Motor neuron (in vitro differentiated cells): Measurements from ENCODE around the gene SVIL. TPM values are rescaled to one million over a fixed set of nuclear protein-coding genes. Genes with fewer than 3 reads are reported as not detected.
"Not testable (repeated sequence)": the region's sequence is repeated elsewhere in the genome, so short reads cannot be mapped to it uniquely, and the experiment has no call there.

Source experiments
- ATAC-seq, 8 experiments: fragments of 200-7000 bp; cut with Tn5 transposase; replicated peaks in 6 of 8; 2 replicates each; pipeline ENCODE4 v1.8.0; 2021; ENCODE audit warnings: mild to moderate bottlenecking in 8 of 8, moderate library complexity in 8 of 8
- H3K27ac ChIP-seq, 2 donors: fragments of 250-450 bp; sonication (Bioruptor Pico); 2 replicates each; pipeline ENCODE4 v1.9.0; 2021; ENCODE audit warnings: antibody characterized with exemption in 2 of 2, mild to moderate bottlenecking in 2 of 2, moderate library complexity in 1 of 2
- H3K4me1 ChIP-seq, 2 donors: fragments of 250-450 bp; sonication (Bioruptor Pico); replicated peaks in 1 of 2; 2 replicates each; pipeline ENCODE4 v1.6.1; 2021; ENCODE audit warnings: antibody characterized with exemption in 2 of 2, mild to moderate bottlenecking in 2 of 2, moderate library complexity in 1 of 2
- H3K4me3 ChIP-seq, 5 donors: fragments of 250-450 bp; sonication (Bioruptor Pico); 2 replicates each; pipeline ENCODE4 v1.9.0; 2021; ENCODE audit warnings: antibody characterized with exemption in 5 of 5, mild to moderate bottlenecking in 5 of 5, moderate library complexity in 4 of 5
- WGBS, 10 experiments: fragments of 450-650 bp; shearing (Covaris generic); methylation state at CpG; one replicate each; pipeline ENCODE4 v1.0.0; 2022; 5-methylcytosine and 5-hydroxymethylcytosine counted together
- in situ Hi-C, 9 experiments: fragments of 400-800 bp; cut with MboI; loops; one replicate each; pipeline ENCODE4 v1.15.0; 2021; ENCODE audit warnings: low sequenced_read_pairs in 9 of 9, low pct_unique_long_range_greater_than_20kb in 2 of 9; ENCODE audit not compliant: unreplicated experiment in 9 of 9
- total RNA-seq, 8 experiments: library from RNA; unstranded; fragments of 300-600 nt; gene quantifications; 2 replicates each; pipeline versions ENCODE4 v1.2.3 to v1.2.4, GENCODE V29; 2022

SVIL gene
- total RNA-seq, 8 experiments from 2014 or later, result 10.4 to 128 (median 37.8) TPM

- 17 to 100% (median 29%) methylated on average over 1 of the region's 1 CpG; no CpG with 5 or more reads in 7 of the 10 experiments for WGBS, 10 experiments
- Histone ChIP-seq H3K27ac (no peak overlapping the region), H3K4me3 (no peak overlapping the region), H3K4me1 (peaks cover 3 to 6% of the 10 kb centered on the region in 2 donors)
- in situ Hi-C loops, result no loop called here
- ATAC-seq, result peak in 5 of 8 experiments; percentile 16 to 60 (median 55)
Observed at GRCh38 chr10:29446327-29446726, 188.4 kb downstream of the SVIL start.

- peak in 7 of 8 experiments; percentile 16 to 58 (median 39) for ATAC-seq
- in situ Hi-C loops, result no loop called here
- Histone ChIP-seq H3K4me3 (no peak overlapping the region), H3K27ac (no peak overlapping the region), H3K4me1 (peaks cover 3 to 6% of the 10 kb centered on the region in 2 donors)
- WGBS, 10 experiments, result 71 to 100% (median 98%) methylated on average over 1 to 4 of the region's 5 CpGs; no CpG with 5 or more reads in 2 of the 10 experiments
Observed at GRCh38 chr10:29443745-29444523, 190.8 kb downstream of the SVIL start.

GRCh38 chr10:29440981-29441380, 193.8 kb downstream of the SVIL start:
- H3K4me1 ChIP-seq, result peaks cover under 1 to 3% of the 10 kb centered on the region in 2 donors
- ATAC-seq, result no peak
- in situ Hi-C loops, result no loop called here
- 79 to 100% (median 100%) methylated on average over 1 to 2 of the region's 2 CpGs; no CpG with 5 or more reads in 5 of the 10 experiments for WGBS, 10 experiments
- H3K4me3 ChIP-seq, result no peak overlapping the region
- H3K27ac ChIP-seq, result no peak overlapping the region

- 29 to 100% (median 87%) methylated on average over 1 to 3 of the region's 3 CpGs; no CpG with 5 or more reads in 2 of the 10 experiments for WGBS, 10 experiments
- in situ Hi-C loops, result not testable (repeated sequence)
Observed at GRCh38 chr10:29439005-29439404, 195.8 kb downstream of the SVIL start.

DNA sequence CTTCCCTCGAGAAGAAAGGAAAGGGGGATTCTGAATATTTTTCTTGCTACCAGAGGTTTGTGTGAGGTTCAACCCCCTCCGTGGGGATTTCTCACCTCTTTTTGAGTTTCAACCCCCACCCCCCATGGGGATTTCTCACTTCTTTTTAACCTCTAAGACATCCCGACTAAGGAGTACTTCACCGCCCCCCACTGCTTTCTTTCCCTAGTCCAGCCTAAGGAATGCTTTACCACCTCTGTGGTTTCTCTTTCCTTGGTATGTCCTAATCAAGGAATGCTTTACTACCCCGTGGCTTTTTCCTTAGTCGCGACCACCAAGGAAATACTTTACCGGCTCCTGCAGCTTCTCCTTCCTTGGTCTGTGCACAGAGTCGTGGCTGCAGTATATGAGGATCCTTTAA, 196.5 kb downstream of the SVIL start:
- in situ Hi-C loops, result no loop called here
- ATAC-seq, result no peak
- peaks cover 0 to 3% of the 10 kb centered on the region in 2 donors for H3K4me1 ChIP-seq
- H3K4me3 ChIP-seq, result no peak overlapping the region
- no peak overlapping the region for H3K27ac ChIP-seq
- WGBS, 10 experiments, result 12 to 100% (median 100%) methylated on average over 1 to 5 of the region's 9 CpGs; no CpG with 5 or more reads in 5 of the 10 experiments

More at GRCh38 chr10:29439005-29439404, 195.8 kb downstream of the SVIL start:
- H3K4me1 ChIP-seq, ATAC-seq, H3K4me3 ChIP-seq, H3K27ac ChIP-seq: not testable (repeated sequence)

DNA sequence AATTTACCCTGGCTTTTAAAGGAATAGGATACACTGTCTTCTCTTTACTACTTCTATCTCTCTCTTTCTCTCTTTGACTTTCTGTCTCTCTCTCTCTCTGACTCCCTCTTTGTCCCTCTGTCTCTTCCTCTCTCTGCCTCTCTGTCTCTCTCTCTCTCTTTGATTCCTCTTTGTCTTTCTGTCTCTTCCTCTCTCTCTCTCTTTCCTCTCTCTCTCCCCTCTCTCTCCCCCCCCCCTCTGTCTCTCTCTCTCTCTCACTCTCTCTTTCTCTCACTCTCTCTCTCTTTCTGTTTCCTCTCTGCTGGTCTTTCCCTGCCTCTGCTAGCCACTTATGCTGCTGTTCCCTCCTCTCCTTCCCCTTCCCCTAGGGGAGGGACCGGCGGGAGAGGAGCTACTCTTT, 196.9 kb downstream of the SVIL start:
- no peak for ATAC-seq
- in situ Hi-C loops, result no loop called here
- Histone ChIP-seq H3K4me3 (no peak overlapping the region), H3K27ac (no peak overlapping the region), H3K4me1 (peaks cover 0 to 3% of the 10 kb centered on the region in 2 donors)
- WGBS, 10 experiments, result 86 to 100% (median 96%) methylated on average over 1 to 2 of the region's 2 CpGs; no CpG with 5 or more reads in 6 of the 10 experiments

DNA sequence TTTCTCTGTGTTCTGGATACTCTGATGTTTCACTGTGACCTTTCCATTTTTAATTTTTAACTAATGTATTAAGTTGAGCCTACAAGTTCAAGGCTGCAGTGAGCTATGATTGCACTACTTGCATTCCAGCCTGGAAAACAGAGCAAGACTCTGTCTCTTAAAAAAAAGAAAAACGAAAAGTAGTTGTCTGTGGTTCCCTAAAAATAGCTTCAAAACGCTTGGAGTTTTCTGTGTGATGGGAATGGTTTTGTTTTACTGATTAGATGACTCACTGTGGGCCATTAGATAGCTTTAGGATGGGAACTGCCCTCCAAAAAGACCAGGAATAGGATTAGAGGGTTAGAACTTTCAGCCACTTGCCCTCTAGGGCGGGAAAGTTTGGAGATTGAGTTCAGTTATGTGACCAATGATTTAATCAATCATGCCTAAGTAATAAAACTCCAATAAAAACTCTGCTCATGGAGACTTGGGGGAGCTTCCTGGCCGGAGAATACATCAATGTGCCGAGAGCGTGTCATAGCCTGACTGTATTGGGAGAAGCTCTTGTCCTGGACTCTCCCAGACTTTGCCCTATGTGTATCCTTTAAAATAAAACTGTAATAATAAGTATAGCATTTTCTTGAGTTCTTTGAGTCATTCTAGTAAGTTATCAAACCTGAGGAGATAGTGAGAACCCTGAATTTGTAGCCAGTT, 198.8 kb downstream of the SVIL start:
- peak in 2 of 8 experiments; percentile 45 to 50 for ATAC-seq
- in situ Hi-C loops, result no loop called here
- Histone ChIP-seq H3K27ac (no peak overlapping the region), H3K4me3 (no peak overlapping the region), H3K4me1 (no peaks in the 10 kb centered on the region)
- 7 to 100% (median 74%) methylated on average over 1 to 6 of the region's 6 CpGs for WGBS, 10 experiments

GRCh38 chr10:29434111-29434510, 200.7 kb downstream of the SVIL start:
- Histone ChIP-seq H3K4me3 (no peak overlapping the region), H3K27ac (no peak overlapping the region), H3K4me1 (no peaks in the 10 kb centered on the region)
- peak in 2 of 8 experiments; percentile 57 to 79 for ATAC-seq
- in situ Hi-C loops, result no loop called here

DNA sequence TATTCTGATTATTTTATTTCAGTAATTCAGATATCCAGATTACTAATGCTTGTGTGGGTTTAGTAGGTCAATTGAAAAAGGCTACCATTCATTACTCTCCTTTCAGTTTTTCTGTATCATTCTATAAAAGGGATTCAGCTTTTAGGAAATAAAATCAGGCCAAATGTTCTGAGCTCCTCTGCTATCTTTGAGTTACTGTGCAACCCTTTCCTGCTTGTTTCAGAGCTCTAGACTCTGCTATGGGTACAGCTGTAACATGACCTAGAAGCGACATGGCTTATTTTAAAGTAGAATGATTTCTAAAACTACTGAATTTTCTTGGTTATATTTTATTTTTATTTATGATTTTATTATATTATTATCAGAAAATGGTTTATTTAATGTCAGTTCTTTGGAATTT, 203.1 kb downstream of the SVIL start:
- no peaks in the 10 kb centered on the region for H3K4me1 ChIP-seq
- in situ Hi-C loops, result no loop called here
- no peak overlapping the region for H3K4me3 ChIP-seq
- H3K27ac ChIP-seq, result no peak overlapping the region
- no peak for ATAC-seq
- 73 to 100% (median 82%) methylated on average over 1 of the region's 1 CpG; no CpG with 5 or more reads in 1 of the 10 experiments for WGBS, 10 experiments

DNA sequence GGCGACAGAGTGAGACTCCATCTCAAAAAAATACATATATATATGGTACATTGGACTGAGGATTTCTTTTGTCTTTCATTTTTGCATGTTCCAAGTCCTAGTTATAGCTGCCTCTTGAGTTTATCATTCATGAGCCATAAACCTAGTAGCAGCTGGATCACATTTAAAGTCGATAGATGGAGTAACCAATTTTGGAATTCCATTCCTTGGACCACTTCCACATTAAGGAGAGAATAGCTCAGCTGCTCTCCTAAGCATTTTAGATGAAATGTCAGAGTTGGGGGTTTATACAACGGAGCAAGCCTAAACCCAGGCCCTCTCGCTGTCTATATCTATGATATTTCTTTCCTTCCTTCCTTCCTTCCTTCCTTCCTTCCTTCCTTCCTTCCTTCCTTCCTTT, 204.7 kb downstream of the SVIL start:
- WGBS, 10 experiments, result 0 to 94% (median 71%) methylated on average over 1 to 4 of the region's 4 CpGs; no CpG with 5 or more reads in 5 of the 10 experiments
- no peak overlapping the region for H3K27ac ChIP-seq
- no peak for ATAC-seq
- in situ Hi-C loops, result no loop called here
- no peaks in the 10 kb centered on the region for H3K4me1 ChIP-seq
- no peak overlapping the region for H3K4me3 ChIP-seq

DNA sequence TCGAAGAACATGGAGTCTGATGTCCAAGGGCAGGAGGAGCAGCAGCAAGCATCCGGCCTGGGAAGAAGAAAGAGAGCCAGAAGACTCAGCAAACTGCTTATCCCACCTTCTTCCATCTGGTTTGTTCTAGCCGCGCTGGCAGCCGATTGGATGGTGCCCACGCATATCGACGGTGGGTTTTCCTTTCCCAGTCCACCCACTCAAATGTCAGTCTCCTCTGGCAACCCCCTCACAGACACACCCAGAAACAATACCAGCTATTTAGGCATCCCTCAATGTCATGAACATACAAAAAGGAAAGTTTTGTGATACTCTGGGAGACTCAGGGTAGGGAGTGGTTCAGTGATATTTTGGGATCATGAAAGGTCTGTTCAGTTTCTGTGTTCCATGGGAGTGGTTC, 206.3 kb downstream of the SVIL start:
- in situ Hi-C loops, result no loop called here
- ATAC-seq, result peak in 1 of 8 experiments; percentile 20
- no peaks in the 10 kb centered on the region for H3K4me1 ChIP-seq
- H3K4me3 ChIP-seq, result no peak overlapping the region
- no peak overlapping the region for H3K27ac ChIP-seq
- WGBS, 10 experiments, result 60 to 100% (median 83%) methylated on average over 1 to 7 of the region's 8 CpGs; no CpG with 5 or more reads in 5 of the 10 experiments

- ATAC-seq, result no peak
- in situ Hi-C loops, result no loop called here
- Histone ChIP-seq H3K27ac (no peak overlapping the region), H3K4me1 (no peaks in the 10 kb centered on the region), H3K4me3 (no peak overlapping the region)
- WGBS, 10 experiments, result 65 to 100% methylated on average over 1 to 2 of the region's 2 CpGs; no CpG with 5 or more reads in 8 of the 10 experiments
Observed at GRCh38 chr10:29427667-29428066, 207.1 kb downstream of the SVIL start.

DNA sequence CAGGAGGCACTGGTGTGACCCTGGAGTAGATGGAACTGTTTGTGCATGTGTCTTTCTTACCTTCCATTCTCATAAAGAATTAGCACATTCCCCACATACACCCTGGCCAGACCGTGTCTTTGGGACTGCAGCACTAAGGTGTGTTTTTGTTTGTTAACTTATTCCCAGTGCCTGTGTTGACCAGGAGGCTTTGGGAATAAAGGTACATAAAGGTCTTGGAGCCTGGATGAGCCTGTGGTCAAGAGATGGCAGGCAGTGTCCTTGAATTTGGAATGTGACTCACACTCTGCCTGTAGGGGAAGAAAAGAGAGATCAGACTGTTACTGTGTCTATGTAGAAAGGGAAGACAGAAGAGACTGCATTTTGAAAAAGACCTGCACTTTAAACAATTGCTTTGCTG, 208.4 kb downstream of the SVIL start:
- WGBS, 10 experiments, result 0 to 71% (median 55%) methylated on average over 1 of the region's 1 CpG; no CpG with 5 or more reads in 6 of the 10 experiments
- no peak for ATAC-seq
- no peak overlapping the region for H3K4me3 ChIP-seq
- no peaks in the 10 kb centered on the region for H3K4me1 ChIP-seq
- H3K27ac ChIP-seq, result no peak overlapping the region
- in situ Hi-C loops, result no loop called here
